BLaER1 (cell line): ENCODE measurements around the gene LIPJ.

Source experiments
- H3K27ac ChIP-seq: shearing (Covaris generic); formaldehyde crosslinking; 2 replicates; pipeline ENCODE4 v1.8.1; 2022
- H3K27me3 ChIP-seq: shearing (Covaris generic); formaldehyde crosslinking; 2 replicates; pipeline ENCODE4 v1.8.1; 2022
- H3K36me3 ChIP-seq: shearing (Covaris generic); formaldehyde crosslinking; 2 replicates; pipeline ENCODE4 v1.8.1; 2022
- H3K4me1 ChIP-seq: shearing (Covaris generic); formaldehyde crosslinking; 2 replicates; pipeline ENCODE4 v1.8.1; 2022
- H3K4me2 ChIP-seq: shearing (Covaris generic); formaldehyde crosslinking; 2 replicates; pipeline ENCODE4 v1.8.1; 2022
- H3K4me3 ChIP-seq: shearing (Covaris generic); formaldehyde crosslinking; 2 replicates; pipeline ENCODE4 v1.8.1; 2022
- H3K9ac ChIP-seq: shearing (Covaris generic); formaldehyde crosslinking; 2 replicates; pipeline ENCODE4 v1.8.1; 2022
- H3K9me3 ChIP-seq: shearing (Covaris generic); formaldehyde crosslinking; 2 replicates; pipeline ENCODE4 v1.8.1; 2022
- H4K20me1 ChIP-seq: shearing (Covaris generic); formaldehyde crosslinking; 2 replicates; pipeline ENCODE4 v1.8.1; 2022
- Cebpa-rat ChIP-seq: shearing (Covaris generic); IDR thresholded peaks from 2 replicates; pipeline ENCODE4 v1.8.1; 2022

Gene LIPJ, protein sequence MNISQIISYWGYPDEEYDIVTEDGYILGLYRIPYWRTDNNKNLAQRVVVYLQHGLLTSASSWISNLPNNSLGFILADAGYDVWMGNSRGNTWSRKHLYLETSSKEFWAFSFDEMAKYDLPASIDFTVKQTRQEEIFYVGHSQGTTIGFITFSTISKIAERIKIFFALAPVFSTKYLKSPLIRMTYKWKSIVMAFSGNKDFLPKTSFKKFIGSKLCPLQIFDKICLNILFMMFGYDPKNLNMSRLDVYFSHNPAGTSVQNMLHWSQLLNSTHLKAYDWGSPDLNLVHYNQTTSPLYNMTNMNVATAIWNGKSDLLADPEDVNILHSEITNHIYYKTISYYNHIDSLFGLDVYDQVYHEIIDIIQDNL

DNA sequence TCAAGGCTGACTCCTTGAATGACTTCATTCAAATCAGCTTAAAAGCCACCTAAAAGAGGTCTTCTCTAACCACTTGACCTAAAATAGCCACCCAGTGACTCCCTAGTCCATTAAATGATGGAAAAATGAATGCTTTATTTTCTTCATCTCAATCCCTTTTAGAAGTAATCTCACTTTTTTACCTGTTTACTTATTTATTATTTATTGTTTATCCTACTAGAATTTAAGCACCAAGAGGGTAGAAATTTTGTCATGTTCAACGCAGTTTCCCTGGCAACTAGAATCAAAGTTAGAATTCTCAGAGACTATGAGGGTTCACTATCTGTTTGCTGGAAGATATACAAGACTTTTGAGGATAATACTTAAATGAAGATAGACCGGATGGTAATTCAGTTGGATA is at the start of gene LIPJ:
Gene LIPJ (plus strand): TSS at position 301 of the 400 bp plus-strand sequence. CDS start 3,926 bp downstream, outside the sequence.
- H4K20me1 ChIP-seq: no peaks in the 10 kb centered on the region
- no peak within 1 kb of the TSS for H3K4me3 ChIP-seq
- no peak within 1 kb of the TSS for H3K9ac ChIP-seq
- no peak within 1 kb of the TSS for H3K27ac ChIP-seq
- TF ChIP-seq Cebpa-rat: no peak
- no peaks in the 10 kb centered on the region for H3K36me3 ChIP-seq
- H3K27me3 ChIP-seq: no peaks in the 10 kb centered on the region
- no peaks in the 10 kb centered on the region for H3K4me1 ChIP-seq
- H3K4me2 ChIP-seq: no peak within 1 kb of the TSS
- peaks cover 11% of the 10 kb centered on the region for H3K9me3 ChIP-seq

DNA sequence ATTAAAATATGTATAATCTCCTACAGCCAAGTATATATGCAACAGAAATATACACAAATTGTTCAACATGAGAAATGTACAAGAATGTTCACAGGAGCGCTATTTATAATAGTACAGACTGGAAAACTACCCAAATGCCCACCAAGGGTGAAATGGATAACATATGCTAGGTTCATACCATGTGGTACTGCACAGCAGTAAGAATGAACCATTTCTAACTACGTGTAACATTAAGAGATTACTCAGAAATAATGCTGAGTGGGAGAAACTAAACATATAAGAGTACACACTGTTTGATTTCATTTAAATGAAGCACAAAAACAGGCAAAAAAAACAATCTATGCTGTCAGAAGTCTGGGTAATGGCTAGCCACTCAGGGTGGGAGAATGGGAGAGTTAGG is 49.2 kb upstream of the LIPJ start:
- Histone ChIP-seq H3K4me2 (no peak overlapping the region), H3K9me3 (no peaks in the 10 kb centered on the region), H4K20me1 (no peaks in the 10 kb centered on the region), H3K4me1 (no peaks in the 10 kb centered on the region), H3K9ac (no peak overlapping the region), H3K4me3 (no peak overlapping the region), H3K36me3 (no peaks in the 10 kb centered on the region), H3K27me3 (no peaks in the 10 kb centered on the region), H3K27ac (no peak overlapping the region)
- TF ChIP-seq Cebpa-rat: no peak

DNA sequence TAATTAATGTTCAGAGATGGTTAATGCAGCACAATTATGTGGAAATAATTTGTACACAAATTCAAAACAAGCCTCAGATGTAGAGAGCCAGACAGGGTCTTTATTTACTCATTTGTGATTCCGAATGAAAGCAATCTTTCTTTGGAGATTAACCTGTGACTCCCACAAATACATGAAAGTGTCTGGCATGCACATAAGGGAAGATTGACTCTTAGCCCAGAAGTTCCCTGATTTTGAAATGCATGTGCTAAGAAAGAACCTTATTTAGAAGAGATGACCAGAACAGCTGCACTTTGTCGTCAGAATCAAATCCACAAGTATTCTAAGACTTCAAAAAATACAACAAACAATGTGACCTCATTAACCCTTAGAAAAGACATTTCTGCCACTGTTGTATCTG is 48.5 kb upstream of the LIPJ start:
- Histone ChIP-seq H3K9ac (no peak overlapping the region), H3K4me3 (no peak overlapping the region), H4K20me1 (no peaks in the 10 kb centered on the region), H3K4me1 (no peaks in the 10 kb centered on the region), H3K36me3 (no peaks in the 10 kb centered on the region), H3K4me2 (no peak overlapping the region), H3K9me3 (no peaks in the 10 kb centered on the region), H3K27me3 (no peaks in the 10 kb centered on the region), H3K27ac (no peak overlapping the region)
- no peak for TF ChIP-seq Cebpa-rat

DNA sequence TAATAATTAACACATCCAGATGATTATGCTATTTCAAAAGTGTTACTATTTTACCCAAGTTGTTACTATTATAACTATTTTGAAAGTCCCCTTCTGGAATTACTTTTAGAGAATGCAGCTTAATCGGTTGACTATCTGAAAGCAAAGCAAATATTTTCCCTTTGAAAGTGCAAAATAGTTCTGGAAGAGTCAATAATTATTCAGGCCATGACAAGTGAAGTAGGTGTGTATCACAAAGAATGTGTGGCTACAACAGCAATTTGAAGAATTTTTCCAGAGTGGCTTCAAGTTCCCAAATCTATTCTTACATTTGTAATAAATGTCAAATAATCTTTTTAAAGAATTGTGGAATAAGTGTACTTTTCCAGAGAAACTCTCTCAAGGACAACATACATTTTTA is 46.2 kb upstream of the LIPJ start:
- no peak overlapping the region for H3K27ac ChIP-seq
- no peaks in the 10 kb centered on the region for H3K36me3 ChIP-seq
- H3K9ac ChIP-seq: no peak overlapping the region
- no peaks in the 10 kb centered on the region for H3K27me3 ChIP-seq
- no peak for TF ChIP-seq Cebpa-rat
- no peak overlapping the region for H3K4me2 ChIP-seq
- no peaks in the 10 kb centered on the region for H4K20me1 ChIP-seq
- H3K9me3 ChIP-seq: no peaks in the 10 kb centered on the region
- H3K4me1 ChIP-seq: no peaks in the 10 kb centered on the region
- no peak overlapping the region for H3K4me3 ChIP-seq

DNA sequence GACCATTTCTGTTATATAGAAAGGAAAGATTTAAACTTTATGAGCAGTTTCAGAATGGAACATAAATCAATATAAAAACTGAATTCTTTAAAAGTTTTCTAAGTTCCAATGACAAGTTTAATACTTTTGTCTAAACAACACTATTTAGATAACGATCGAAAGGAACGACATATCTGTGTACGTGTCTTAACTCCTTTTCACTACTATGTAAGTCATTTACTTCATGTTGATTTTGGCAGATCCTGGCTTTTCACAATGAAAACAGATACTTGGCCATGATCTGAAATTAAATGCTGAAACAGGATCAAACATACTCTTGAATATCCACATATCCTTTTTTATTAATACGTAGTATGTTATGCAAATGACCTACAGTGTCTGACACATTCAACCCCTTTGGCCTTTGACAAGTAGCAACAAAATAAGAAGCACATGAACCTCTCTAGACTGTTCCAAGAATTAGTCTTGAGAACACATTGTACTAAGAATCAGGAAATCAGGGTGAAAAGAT is 45.4 kb upstream of the LIPJ start:
- Histone ChIP-seq H3K4me3 (no peak overlapping the region), H3K4me2 (no peak overlapping the region), H3K27me3 (no peaks in the 10 kb centered on the region), H3K36me3 (no peaks in the 10 kb centered on the region), H3K27ac (no peak overlapping the region), H3K9ac (no peak overlapping the region), H4K20me1 (no peaks in the 10 kb centered on the region), H3K4me1 (no peaks in the 10 kb centered on the region), H3K9me3 (no peaks in the 10 kb centered on the region)
- no peak for TF ChIP-seq Cebpa-rat

DNA sequence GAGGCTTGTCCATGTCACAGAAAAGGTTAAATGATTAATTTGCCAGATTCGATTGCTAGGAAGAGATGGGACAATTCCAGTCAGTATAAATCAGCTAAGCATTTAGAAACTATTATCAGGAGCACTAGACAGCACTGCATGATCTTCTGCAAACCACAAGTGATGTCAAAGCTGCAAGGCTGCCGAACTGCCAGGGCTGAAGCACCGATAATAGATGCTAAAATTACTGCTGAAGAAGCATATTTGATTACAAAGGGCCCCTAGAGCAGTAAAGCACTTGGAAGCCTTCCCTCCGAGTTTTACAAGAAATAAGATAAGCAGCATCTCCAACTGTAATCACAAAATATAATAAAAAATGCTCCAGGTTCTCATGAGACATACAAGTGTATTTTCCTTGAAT is 44.0 kb upstream of the LIPJ start:
- H3K36me3 ChIP-seq: no peaks in the 10 kb centered on the region
- H3K27me3 ChIP-seq: no peaks in the 10 kb centered on the region
- H3K4me3 ChIP-seq: no peak overlapping the region
- H4K20me1 ChIP-seq: no peaks in the 10 kb centered on the region
- no peak overlapping the region for H3K4me2 ChIP-seq
- H3K9me3 ChIP-seq: no peaks in the 10 kb centered on the region
- no peaks in the 10 kb centered on the region for H3K4me1 ChIP-seq
- no peak for TF ChIP-seq Cebpa-rat
- no peak overlapping the region for H3K9ac ChIP-seq
- no peak overlapping the region for H3K27ac ChIP-seq

DNA sequence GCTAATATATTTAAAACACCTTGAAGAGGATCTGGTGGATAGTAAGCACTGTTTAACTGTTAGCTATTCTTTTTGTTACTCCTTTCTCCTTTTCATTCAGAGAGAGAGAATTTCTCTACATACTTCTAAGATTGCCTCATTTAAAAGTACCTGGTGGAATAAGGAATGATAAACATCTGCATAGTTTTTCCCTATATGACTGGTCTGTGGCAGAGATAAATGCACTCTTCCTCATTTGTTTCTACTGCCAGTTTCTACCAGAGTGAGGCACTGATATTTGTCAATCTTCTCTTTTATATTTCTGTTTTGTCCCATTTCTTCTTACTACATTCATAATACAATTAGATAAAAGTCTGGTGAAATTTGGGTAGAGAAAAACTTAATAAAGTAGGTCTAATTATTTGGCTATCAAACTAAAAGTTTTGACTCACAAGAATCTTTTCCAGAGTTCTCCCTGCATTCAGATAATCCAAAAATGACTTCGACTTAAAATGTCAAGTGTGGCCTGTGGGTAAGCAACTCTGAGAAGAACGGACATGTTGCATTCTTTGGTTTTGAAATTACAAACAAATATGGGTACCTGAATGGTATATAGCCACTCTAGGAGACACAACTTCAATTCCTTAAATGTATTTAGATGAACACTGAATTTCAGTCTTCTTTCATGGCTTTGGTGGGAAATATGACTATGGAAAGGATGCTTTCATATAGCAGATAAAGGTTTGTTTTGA is 42.3 kb upstream of the LIPJ start:
- H3K27me3 ChIP-seq: no peaks in the 10 kb centered on the region
- no peak overlapping the region for H3K9ac ChIP-seq
- no peaks in the 10 kb centered on the region for H3K4me1 ChIP-seq
- no peak overlapping the region for H3K4me2 ChIP-seq
- no peaks in the 10 kb centered on the region for H3K9me3 ChIP-seq
- no peak overlapping the region for H3K4me3 ChIP-seq
- no peaks in the 10 kb centered on the region for H4K20me1 ChIP-seq
- H3K27ac ChIP-seq: no peak overlapping the region
- TF ChIP-seq Cebpa-rat: no peak
- H3K36me3 ChIP-seq: no peaks in the 10 kb centered on the region

DNA sequence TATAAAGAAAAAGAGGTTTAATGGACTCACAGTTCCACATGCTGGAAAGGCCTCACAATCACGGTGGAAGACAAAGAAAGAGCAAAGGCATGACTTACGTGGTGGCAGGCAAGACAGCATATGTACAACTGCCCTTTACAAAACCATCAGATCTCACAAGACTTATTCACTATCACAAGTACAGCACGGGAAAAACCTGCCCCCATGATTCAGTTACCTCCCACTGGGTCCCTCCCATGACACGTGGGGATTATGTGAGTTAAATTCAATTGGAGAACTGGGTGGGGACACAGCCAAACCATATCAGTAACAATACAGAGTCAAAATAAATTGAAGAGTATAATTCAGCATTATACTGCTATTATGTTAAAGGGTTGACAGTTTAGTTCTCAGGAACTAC is 41.2 kb upstream of the LIPJ start:
- no peaks in the 10 kb centered on the region for H3K9me3 ChIP-seq
- no peak overlapping the region for H3K4me3 ChIP-seq
- H3K36me3 ChIP-seq: no peaks in the 10 kb centered on the region

DNA sequence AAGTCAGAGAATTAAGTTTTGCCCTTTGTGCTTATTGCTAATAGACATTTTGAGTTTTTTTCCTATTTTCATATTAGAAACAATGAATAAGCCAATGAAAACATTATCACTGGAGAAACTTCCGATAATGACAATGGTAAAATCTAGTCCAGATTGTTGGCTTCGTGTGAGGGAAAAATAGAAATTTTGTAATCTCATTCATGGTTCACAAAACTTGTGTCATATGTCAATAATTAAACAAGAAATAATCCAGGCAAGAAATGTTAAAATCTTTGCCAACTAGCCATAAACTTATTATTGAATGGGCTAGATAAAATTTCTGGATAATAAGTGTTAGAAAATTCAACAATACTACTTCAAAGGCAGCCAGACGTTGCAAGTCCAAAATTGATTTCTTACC is 40.1 kb upstream of the LIPJ start:
- no peak for TF ChIP-seq Cebpa-rat
- H3K27me3 ChIP-seq: no peaks in the 10 kb centered on the region
- no peaks in the 10 kb centered on the region for H3K9me3 ChIP-seq
- H3K4me3 ChIP-seq: no peak overlapping the region
- H3K9ac ChIP-seq: no peak overlapping the region
- H3K4me1 ChIP-seq: no peaks in the 10 kb centered on the region
- no peaks in the 10 kb centered on the region for H3K36me3 ChIP-seq
- H4K20me1 ChIP-seq: no peaks in the 10 kb centered on the region
- no peak overlapping the region for H3K4me2 ChIP-seq
- no peak overlapping the region for H3K27ac ChIP-seq

More for the DNA sequence above, 41.2 kb upstream of the LIPJ start:
- Histone ChIP-seq H3K9ac (no peak overlapping the region), H3K27ac (no peak overlapping the region), H3K27me3 (no peaks in the 10 kb centered on the region), H3K4me2 (no peak overlapping the region), H3K4me1 (no peaks in the 10 kb centered on the region), H4K20me1 (no peaks in the 10 kb centered on the region)
- TF ChIP-seq Cebpa-rat: no peak

DNA sequence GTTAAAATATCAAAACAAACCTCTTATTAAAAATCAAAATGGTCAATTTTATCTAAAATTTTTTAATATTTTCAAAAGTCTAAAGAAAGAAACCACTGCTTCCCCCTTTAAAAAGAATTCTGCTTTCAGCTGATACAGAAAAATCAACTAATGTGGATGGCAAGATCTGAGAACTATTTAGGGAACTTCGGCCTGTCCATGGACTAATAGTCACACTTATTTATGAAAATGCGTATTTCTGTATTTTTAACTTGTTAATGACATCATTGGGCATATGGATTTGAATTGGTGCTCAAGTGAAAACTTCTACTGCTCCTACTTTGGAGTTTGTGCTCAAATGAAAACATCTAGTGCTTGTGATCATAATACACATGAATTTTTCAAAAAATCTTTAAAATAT is 35.3 kb upstream of the LIPJ start:
- no peak for TF ChIP-seq Cebpa-rat
- H4K20me1 ChIP-seq: no peaks in the 10 kb centered on the region
- no peaks in the 10 kb centered on the region for H3K36me3 ChIP-seq
- no peaks in the 10 kb centered on the region for H3K27me3 ChIP-seq
- no peak overlapping the region for H3K9ac ChIP-seq
- H3K9me3 ChIP-seq: no peaks in the 10 kb centered on the region
- H3K27ac ChIP-seq: no peak overlapping the region
- no peak overlapping the region for H3K4me3 ChIP-seq
- no peak overlapping the region for H3K4me2 ChIP-seq
- H3K4me1 ChIP-seq: no peaks in the 10 kb centered on the region
